Prostate gland (tissue), 2 donors: ENCODE measurements around the gene IFT57. TPM values are rescaled to one million over a fixed set of nuclear protein-coding genes. Genes with fewer than 3 reads are reported as not detected.

Source experiments
- DNase-seq: peaks from one replicate; pipeline ENCODE4 v3.0.0-alpha.2; 2019; ENCODE audit warnings: low spot score
- H3K27ac ChIP-seq, 2 donors: fragments of 200-600 bp; sonication (generic); 2 replicates each; pipeline ENCODE4 v1.5.1; 2017 to 2019
- H3K27me3 ChIP-seq: fragments of 200-600 bp; sonication (generic); replicated peaks from 2 replicates; pipeline ENCODE4 v1.5.1; 2019; ENCODE audit not compliant: insufficient read depth
- H3K36me3 ChIP-seq, 2 donors: fragments of 200-600 bp; sonication (generic); 1 replicate in 1 of 2; 2 replicates in 1 of 2; pipeline versions ENCODE4 v1.5.1 to v1.8.1; 2017 to 2019
- H3K4me1 ChIP-seq: fragments of 200-600 bp; sonication (generic); replicated peaks from 2 replicates; pipeline ENCODE4 v1.5.1; 2019
- H3K4me3 ChIP-seq, 2 donors: fragments of 200-600 bp; sonication (generic); 2 replicates each; pipeline ENCODE4 v1.5.1; 2017 to 2019
- H3K9me3 ChIP-seq: fragments of 200-600 bp; sonication (generic); 2 replicates; pipeline ENCODE4 v1.5.1; 2017
- POLR2A ChIP-seq: fragments of 450-650 bp; IDR thresholded peaks from one replicate; pipeline ENCODE4 v1.6.1; 2016; ENCODE audit warnings: antibody characterized with exemption, mild to moderate bottlenecking
- POLR2AphosphoS5 ChIP-seq: sonication (generic); formaldehyde crosslinking; IDR thresholded peaks from one replicate; pipeline ENCODE4 v1.6.1; 2017; ENCODE audit warnings: antibody characterized with exemption
- WGBS: methylation state at CpG from one replicate; pipeline ENCODE4 v1.1.5; 2018; 5-methylcytosine and 5-hydroxymethylcytosine counted together
- intact Hi-C: fragments of 100-400 bp; cut with DNase I; formaldehyde crosslinking; loops from one replicate; pipeline ENCODE4 v1.14.2; 2022
- total RNA-seq, 2 donors: library from RNA; depleted of rRNA; stranded (reverse); fragments of >200 nt; gene quantifications; one replicate each; pipeline ENCODE4 v1.1.0, GENCODE V29; 2016
- TF ChIP-seq, protein P1 (sequence below), 4 experiments: fragments of 200-600 bp in 2 of 4; fragments of 450-650 bp in 2 of 4; sonication (generic) in 2 of 4; IDR thresholded peaks; 1 replicate in 3 of 4; 2 replicates in 1 of 4; pipeline ENCODE4 v1.5.1; 2016 to 2019; ENCODE audit warnings: antibody characterized with exemption in 4 of 4, mild to moderate bottlenecking in 2 of 4, moderate library complexity in 2 of 4

The IFT57 gene
- total RNA-seq, 2 donors from 2014 or later: 88.8 to 163 TPM

DNA sequence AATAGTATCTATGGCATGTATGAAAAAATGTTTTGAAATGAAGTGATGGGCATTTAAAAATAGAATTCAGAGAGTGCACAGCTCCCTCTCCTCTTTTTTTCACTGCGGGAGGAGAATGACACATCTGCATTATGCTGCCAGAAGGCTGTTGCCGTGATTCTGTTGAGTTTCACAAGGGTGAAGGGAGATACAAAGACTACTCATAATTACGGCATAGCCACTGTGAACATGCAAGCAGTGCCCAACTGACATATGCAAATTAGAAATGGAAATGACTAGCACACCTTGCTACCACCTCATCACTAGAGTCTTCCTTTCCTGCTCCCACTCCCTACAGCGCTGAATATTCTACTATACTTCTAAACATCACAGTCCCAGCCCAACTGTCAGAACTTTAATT, 20.1 kb downstream of the IFT57 start:
- Histone ChIP-seq H3K36me3 (no peaks in the 10 kb centered on the region), H3K4me3 (no peak overlapping the region), H3K9me3 (no peaks in the 10 kb centered on the region), H3K27ac (no peak overlapping the region), H3K27me3 (no peaks in the 10 kb centered on the region), H3K4me1 (no peaks in the 10 kb centered on the region)
- TF ChIP-seq, protein P1, sequence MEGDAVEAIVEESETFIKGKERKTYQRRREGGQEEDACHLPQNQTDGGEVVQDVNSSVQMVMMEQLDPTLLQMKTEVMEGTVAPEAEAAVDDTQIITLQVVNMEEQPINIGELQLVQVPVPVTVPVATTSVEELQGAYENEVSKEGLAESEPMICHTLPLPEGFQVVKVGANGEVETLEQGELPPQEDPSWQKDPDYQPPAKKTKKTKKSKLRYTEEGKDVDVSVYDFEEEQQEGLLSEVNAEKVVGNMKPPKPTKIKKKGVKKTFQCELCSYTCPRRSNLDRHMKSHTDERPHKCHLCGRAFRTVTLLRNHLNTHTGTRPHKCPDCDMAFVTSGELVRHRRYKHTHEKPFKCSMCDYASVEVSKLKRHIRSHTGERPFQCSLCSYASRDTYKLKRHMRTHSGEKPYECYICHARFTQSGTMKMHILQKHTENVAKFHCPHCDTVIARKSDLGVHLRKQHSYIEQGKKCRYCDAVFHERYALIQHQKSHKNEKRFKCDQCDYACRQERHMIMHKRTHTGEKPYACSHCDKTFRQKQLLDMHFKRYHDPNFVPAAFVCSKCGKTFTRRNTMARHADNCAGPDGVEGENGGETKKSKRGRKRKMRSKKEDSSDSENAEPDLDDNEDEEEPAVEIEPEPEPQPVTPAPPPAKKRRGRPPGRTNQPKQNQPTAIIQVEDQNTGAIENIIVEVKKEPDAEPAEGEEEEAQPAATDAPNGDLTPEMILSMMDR (IDR thresholded peaks at IDR 0.05): no peak
- no peak for TF ChIP-seq POLR2AphosphoS5
- no peak for TF ChIP-seq POLR2A
- intact Hi-C loops: no loop called here
- DNase-seq: no peak
- 89% methylated on average over 4 of the region's 4 CpGs for WGBS

DNA sequence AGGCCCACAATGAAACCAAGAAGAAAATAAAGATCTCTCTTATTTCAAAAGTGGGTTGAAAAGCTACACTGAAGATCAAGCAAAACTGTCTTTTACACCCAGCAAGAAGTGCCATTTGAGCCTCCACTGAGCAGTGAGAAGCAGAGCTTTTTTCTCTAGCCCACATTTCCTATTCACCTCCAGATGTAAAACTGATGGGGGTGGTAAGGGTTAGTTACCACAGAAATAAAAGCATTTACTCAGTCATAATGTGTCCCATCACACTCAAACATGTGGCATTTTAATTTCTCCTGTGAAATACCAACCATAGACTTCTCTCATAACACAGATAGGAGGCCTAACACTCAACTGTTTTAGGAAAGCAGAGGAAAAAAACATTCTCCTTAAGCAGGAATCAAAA, 21.0 kb downstream of the IFT57 start:
- Histone ChIP-seq H3K4me3 (no peak overlapping the region), H3K27ac (no peak overlapping the region), H3K36me3 (no peaks in the 10 kb centered on the region), H3K4me1 (no peaks in the 10 kb centered on the region), H3K9me3 (no peaks in the 10 kb centered on the region), H3K27me3 (no peaks in the 10 kb centered on the region)
- TF ChIP-seq, protein P1 (IDR thresholded peaks at IDR 0.05): no peak
- TF ChIP-seq POLR2AphosphoS5 (no peak), POLR2A (no peak)
- intact Hi-C loops: no loop called here
- no peak for DNase-seq

DNA sequence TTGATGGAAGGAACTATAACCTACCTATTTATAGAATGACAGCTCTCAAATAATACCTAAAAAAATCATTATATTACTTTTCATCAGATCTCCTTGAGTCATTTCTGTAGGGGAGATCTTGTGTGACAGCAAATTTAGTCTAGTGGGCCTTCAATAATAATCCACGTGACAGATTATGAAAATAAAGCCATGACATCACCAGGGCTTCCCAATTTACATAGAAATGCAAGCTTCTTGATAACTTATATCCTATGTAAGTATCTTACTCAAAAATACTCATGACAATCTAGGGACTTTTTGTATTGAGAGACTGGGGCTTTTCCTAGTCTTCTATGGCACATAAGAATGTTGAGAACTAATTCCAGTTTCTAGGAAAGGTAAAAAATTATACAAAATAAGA, 21.6 kb downstream of the IFT57 start:
- Histone ChIP-seq H3K4me1 (no peaks in the 10 kb centered on the region), H3K36me3 (no peaks in the 10 kb centered on the region), H3K4me3 (no peak overlapping the region), H3K27ac (no peak overlapping the region), H3K9me3 (no peaks in the 10 kb centered on the region), H3K27me3 (no peaks in the 10 kb centered on the region)
- no peak for DNase-seq
- intact Hi-C loops: no loop called here
- WGBS: 92% methylated on average over 1 of the region's 1 CpG
- TF ChIP-seq POLR2A: no peak
- no peak for TF ChIP-seq POLR2AphosphoS5
- TF ChIP-seq, protein P1 (IDR thresholded peaks at IDR 0.05): no peak

DNA sequence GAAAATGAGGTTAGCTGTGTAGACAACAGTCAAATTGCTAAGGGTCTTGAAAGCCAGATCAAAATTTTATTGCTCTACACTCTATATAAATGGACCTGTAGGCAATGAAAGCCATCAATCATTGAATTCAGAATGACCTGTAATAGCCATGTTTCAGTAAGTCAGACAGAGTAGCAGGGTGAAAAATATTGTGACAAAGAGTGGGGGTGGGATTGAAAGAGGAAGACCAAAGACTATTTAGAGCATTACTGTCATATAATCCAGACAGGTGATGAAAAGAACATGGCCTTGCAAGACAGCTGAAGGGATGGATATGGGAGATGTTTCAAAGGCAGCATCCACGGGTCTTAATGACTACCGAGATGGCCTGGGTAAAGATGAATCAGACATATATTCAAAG, 22.2 kb downstream of the IFT57 start:
- Histone ChIP-seq H3K4me1 (no peaks in the 10 kb centered on the region), H3K27me3 (no peaks in the 10 kb centered on the region), H3K36me3 (no peaks in the 10 kb centered on the region), H3K4me3 (no peak overlapping the region), H3K27ac (no peak overlapping the region), H3K9me3 (no peaks in the 10 kb centered on the region)
- 96% methylated on average over 2 of the region's 2 CpGs for WGBS
- DNase-seq: no peak
- intact Hi-C loops: no loop called here
- TF ChIP-seq, protein P1 (IDR thresholded peaks at IDR 0.05): no peak
- no peak for TF ChIP-seq POLR2A
- no peak for TF ChIP-seq POLR2AphosphoS5

DNA sequence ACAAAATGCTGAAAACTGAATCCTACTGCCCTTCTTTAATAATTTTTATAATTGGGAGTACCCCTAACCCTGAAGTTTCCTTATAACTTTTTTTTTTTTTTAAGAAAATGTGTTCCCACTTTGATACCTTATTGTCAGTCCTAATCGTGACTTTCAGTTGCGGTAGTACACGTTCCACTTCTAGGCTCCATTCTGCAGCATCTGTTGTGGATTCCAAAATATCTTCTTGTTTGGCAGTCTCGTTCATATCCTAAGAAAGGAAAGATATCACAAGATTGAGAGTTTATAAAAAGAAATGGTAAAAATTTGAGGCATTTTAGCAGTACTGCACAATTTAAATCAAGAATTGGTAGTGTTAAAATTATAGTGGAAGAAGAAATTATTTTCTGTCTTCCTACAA, 30.8 kb downstream of the IFT57 start:
- intact Hi-C loops: no loop called here
- Histone ChIP-seq H3K27ac (no peak overlapping the region), H3K4me3 (no peak overlapping the region), H3K4me1 (no peaks in the 10 kb centered on the region), H3K27me3 (no peaks in the 10 kb centered on the region), H3K9me3 (no peaks in the 10 kb centered on the region), H3K36me3 (peaks cover 0 to 9% of the 10 kb centered on the region in 2 donors)
- TF ChIP-seq, protein P1 (IDR thresholded peaks at IDR 0.05): no peak
- TF ChIP-seq POLR2AphosphoS5: no peak
- TF ChIP-seq POLR2A: no peak
- no peak for DNase-seq
- 96% methylated on average over 4 of the region's 4 CpGs for WGBS
